Measurements from ENCODE around the gene CYB5A. TPM values are rescaled to one million over a fixed set of nuclear protein-coding genes. Genes with fewer than 3 reads are reported as not detected.

The CYB5A gene
- total RNA-seq, 1 experiment from 2014 or later = 42.4 TPM

GRCh38 chr18:74229891-74230290, 61.9 kb downstream of the CYB5A start:
- H3K9me3 ChIP-seq (replicated peaks) = no peaks in the 10 kb centered on the region
- H3K27ac ChIP-seq = no peak overlapping the region
- no peak overlapping the region for H3K4me3 ChIP-seq
- H3K27me3 ChIP-seq = no peaks in the 10 kb centered on the region
- H3K4me1 ChIP-seq = no peaks in the 10 kb centered on the region
- no peaks in the 10 kb centered on the region for H3K36me3 ChIP-seq
- DNase-seq = no peak

DNA sequence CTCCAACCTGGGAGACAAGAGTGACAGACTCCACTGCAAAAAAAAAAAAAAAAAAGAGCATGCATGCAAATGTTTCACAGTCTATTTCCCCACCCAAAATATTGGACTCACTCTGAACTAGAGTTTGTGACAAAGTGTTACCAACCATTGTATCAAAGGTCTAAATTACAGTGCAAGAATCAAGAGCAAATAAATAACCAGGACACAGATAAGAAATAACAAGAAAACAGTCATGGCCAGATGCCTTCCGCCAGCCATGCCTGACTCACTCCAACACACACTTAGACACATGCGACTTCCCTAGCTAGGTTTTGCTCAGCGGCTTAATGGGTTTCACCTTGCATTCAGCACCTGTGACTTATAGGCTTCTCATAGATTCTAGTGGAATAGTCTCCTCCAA, 62.8 kb downstream of the CYB5A start:
- Histone ChIP-seq H3K36me3 (no peaks in the 10 kb centered on the region), H3K4me3 (no peak overlapping the region), H3K27ac (no peak overlapping the region), H3K4me1 (no peaks in the 10 kb centered on the region), H3K27me3 (no peaks in the 10 kb centered on the region), H3K9me3 (replicated peaks) (no peaks in the 10 kb centered on the region)
- DNase-seq = no peak

DNA sequence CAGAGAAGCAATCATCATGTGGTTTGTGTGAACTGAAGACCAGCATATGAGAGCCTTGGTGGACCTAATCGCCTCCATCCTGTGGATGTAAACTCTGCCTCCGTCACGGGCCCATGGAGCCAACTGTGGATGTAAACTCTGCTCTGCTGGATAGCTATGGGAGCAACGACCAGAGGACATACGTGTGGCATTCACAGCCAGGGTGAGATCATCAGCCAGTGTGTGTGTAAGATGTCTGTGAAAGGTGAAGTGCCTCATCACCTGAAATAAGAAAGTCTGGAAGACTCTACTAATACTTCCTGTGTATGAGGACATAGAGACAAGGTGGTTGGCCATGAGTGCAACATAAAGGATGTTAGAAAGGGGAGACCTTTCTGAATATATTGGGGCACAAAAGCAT, 63.5 kb downstream of the CYB5A start:
- H3K27me3 ChIP-seq = no peaks in the 10 kb centered on the region
- H3K9me3 ChIP-seq (replicated peaks) = no peaks in the 10 kb centered on the region
- no peak overlapping the region for H3K4me3 ChIP-seq
- no peak for DNase-seq
- H3K4me1 ChIP-seq = no peaks in the 10 kb centered on the region
- H3K36me3 ChIP-seq = no peaks in the 10 kb centered on the region
- H3K27ac ChIP-seq = no peak overlapping the region

DNA sequence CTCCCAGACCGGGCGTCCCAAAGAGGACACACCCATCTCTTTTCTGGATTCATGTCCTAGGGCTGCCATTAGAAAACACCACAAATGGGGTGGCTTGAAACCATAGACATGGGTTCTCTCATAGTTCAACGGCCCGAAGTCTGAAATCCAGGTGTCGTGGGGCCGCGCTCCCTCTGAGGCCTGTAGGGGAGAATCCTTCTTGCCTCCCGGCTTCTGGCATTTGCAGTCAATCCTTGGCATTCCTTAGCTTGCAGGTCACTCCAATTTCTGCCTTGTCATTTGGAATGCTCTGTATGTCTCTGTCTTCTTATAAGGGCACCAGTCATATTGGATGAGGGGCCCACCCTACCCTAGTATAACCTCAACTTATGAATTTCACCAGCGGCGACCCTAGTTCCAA, 65.1 kb downstream of the CYB5A start:
- H3K4me1 ChIP-seq = no peaks in the 10 kb centered on the region
- no peaks in the 10 kb centered on the region for H3K27me3 ChIP-seq

DNA sequence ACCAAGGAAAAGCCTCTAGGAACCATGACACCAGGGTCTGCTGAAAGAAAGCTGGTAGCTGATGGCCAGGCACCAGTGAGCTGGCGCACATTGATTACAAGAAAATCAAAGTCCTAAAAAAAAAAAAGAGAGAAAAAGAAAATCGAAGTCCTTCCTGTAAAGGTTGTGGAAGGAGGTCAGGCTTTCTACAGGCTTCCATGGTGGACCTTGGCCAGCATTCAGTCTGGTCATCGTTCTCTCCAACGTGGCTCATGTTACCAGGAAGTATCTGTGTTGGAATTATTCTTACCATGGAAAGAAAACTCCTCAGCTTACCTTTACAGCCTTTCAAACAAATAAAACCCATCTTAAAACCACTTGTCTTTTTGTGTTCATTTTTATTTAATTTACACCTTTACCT, 65.6 kb downstream of the CYB5A start:
- DNase-seq = no peak
- Histone ChIP-seq H3K4me1 (no peaks in the 10 kb centered on the region), H3K27ac (no peak overlapping the region), H3K27me3 (no peaks in the 10 kb centered on the region), H3K9me3 (replicated peaks) (no peaks in the 10 kb centered on the region), H3K4me3 (no peak overlapping the region), H3K36me3 (no peaks in the 10 kb centered on the region)

More for the DNA sequence above, 65.1 kb downstream of the CYB5A start:
- no peak for DNase-seq
- Histone ChIP-seq H3K36me3 (no peaks in the 10 kb centered on the region), H3K27ac (no peak overlapping the region), H3K9me3 (replicated peaks) (no peaks in the 10 kb centered on the region), H3K4me3 (no peak overlapping the region)

- no peak for DNase-seq
- no peaks in the 10 kb centered on the region for H3K36me3 ChIP-seq
- no peak overlapping the region for H3K4me3 ChIP-seq
- no peaks in the 10 kb centered on the region for H3K9me3 ChIP-seq (replicated peaks)
- no peaks in the 10 kb centered on the region for H3K4me1 ChIP-seq
- H3K27ac ChIP-seq = no peak overlapping the region
- H3K27me3 ChIP-seq = no peaks in the 10 kb centered on the region
Measured at GRCh38 chr18:74225193-74225840, 66.4 kb downstream of the CYB5A start.

DNA sequence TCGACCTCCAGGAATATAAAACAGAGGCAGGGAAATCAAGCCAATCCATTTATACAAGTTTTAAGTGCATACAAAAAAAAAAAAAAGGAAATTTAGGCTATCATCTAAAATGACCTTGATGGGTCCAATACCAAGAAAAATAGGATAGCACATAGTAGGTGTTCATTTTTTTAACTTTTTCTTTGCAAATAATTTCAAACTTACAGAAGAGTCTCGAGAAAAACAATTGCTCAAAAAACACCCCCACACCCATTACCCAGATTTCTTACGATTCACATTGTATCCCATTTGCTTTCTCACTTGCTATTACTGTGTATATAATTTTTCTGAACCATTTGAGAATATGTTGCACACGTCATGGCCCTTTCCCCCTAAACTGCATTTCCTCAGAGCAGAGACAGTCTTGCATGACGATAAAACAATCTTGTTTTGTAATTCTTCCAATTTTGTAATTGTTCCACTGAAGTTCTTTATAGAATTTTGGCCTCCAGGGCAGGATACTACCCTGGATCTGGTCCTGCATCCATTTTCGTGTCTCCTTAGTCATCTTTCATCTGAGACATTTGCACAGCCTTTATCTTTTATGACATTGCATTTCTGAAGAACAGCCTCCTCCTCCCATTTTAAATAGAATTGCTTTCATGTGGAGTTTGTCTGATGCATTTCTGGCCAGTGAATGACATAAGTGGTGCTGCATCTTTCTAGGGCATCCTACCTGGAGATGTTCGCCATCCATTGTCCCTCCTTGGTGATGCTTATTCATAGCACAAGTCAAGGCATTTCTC, 68.9 kb downstream of the CYB5A start:
- Histone ChIP-seq H3K27me3 (no peaks in the 10 kb centered on the region), H3K4me3 (no peak overlapping the region), H3K36me3 (no peaks in the 10 kb centered on the region), H3K4me1 (no peaks in the 10 kb centered on the region), H3K27ac (no peak overlapping the region), H3K9me3 (replicated peaks) (no peaks in the 10 kb centered on the region)
- no peak for DNase-seq

- Histone ChIP-seq H3K9me3 (replicated peaks) (no peaks in the 10 kb centered on the region), H3K27me3 (no peaks in the 10 kb centered on the region), H3K4me1 (no peaks in the 10 kb centered on the region), H3K4me3 (no peak overlapping the region), H3K27ac (no peak overlapping the region), H3K36me3 (no peaks in the 10 kb centered on the region)
- no peak for DNase-seq
Measured at GRCh38 chr18:74221081-74221480, 70.7 kb downstream of the CYB5A start.

DNA sequence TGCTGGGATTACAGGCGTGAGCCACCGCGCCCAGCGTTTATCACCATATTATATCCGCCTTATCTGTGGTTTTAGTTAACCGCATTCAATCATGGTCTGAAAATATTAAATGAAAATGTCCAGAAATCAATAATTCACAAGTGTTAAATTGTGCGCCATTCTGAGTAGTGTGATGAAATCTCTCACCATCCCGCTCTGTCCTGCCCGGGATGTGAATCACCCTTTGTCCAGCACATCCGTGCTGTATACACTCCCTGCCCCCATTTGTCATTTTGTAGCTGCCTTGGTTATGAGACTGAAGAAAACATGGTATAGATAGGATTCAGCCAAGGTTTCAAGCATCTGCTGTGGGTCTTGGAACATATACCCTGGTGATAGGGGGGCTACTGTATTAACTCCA, 72.7 kb downstream of the CYB5A start:
- Histone ChIP-seq H3K36me3 (no peaks in the 10 kb centered on the region), H3K27me3 (no peaks in the 10 kb centered on the region), H3K4me3 (no peak overlapping the region), H3K27ac (no peak overlapping the region), H3K9me3 (replicated peaks) (no peaks in the 10 kb centered on the region), H3K4me1 (no peaks in the 10 kb centered on the region)
- DNase-seq = no peak

- H3K9me3 ChIP-seq (replicated peaks) = no peaks in the 10 kb centered on the region
- no peak overlapping the region for H3K4me3 ChIP-seq
- no peak overlapping the region for H3K27ac ChIP-seq
- H3K4me1 ChIP-seq = no peaks in the 10 kb centered on the region
- DNase-seq = no peak
- no peaks in the 10 kb centered on the region for H3K36me3 ChIP-seq
- H3K27me3 ChIP-seq = no peaks in the 10 kb centered on the region
Measured at GRCh38 chr18:74217476-74218143, 74.2 kb downstream of the CYB5A start.

DNA sequence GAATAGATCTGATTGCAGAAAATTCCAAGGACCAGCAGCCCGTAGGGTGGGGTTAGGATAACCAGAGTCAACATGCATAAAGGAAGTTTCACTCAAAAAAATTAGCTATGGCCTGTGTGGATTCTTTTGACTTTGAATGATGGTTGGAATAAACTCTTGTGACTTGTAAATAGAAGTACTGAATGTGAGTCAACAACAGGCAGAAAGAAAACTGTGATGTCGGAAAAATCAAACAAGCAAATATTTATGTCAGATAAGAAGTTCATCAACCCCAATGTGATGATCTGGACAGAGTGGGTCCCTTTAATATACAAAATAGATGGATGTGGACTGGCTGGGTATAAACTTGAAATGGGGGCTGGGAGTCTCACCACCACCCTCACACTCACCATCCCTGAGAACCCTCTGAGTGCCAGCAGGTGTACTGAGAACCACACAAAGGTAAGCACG, 75.1 kb downstream of the CYB5A start:
- DNase-seq = no peak
- Histone ChIP-seq H3K9me3 (replicated peaks) (no peaks in the 10 kb centered on the region), H3K27me3 (no peaks in the 10 kb centered on the region), H3K36me3 (no peaks in the 10 kb centered on the region), H3K4me3 (no peak overlapping the region), H3K27ac (no peak overlapping the region), H3K4me1 (no peaks in the 10 kb centered on the region)

DNA sequence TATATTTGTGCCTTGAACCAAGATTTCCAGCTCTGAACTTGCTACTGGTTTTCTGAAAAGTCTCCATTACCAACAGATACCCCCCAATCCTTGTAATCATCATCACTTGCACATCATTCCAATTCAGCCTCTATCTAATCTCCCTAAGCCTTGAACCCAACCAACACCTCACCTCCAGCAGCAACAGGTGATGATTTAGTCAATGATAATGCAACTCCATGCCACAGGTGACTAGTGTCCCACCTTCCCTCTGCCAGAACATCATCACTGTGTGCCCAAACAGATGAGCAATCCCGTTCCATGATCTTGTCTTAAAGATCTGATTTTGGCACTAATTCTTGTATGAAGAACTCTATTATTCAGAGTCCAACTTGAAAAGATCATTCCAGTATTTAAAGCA, 75.9 kb downstream of the CYB5A start:
- Histone ChIP-seq H3K4me3 (no peak overlapping the region), H3K27ac (no peak overlapping the region), H3K27me3 (no peaks in the 10 kb centered on the region), H3K36me3 (no peaks in the 10 kb centered on the region), H3K4me1 (no peaks in the 10 kb centered on the region), H3K9me3 (replicated peaks) (no peaks in the 10 kb centered on the region)
- no peak for DNase-seq

DNA sequence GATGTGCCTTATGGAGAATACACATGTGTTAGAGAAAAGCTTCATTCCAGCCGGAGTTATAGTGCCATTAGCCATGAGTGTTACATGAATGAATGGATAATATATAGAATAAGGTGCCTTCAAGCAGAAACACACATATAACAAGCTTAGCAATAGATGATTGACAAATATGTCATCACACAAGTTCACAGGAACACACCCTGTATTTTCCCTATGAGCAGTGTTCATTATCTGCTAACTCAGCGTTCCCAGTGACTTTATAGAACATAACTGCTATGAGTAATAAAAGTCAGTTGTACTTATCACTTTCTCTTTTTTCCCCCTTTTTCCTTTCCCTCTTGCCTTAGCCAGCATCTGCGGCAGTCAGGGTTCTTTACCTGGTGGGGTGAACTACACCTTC, 78.3 kb downstream of the CYB5A start:
- H3K36me3 ChIP-seq = no peaks in the 10 kb centered on the region
- no peaks in the 10 kb centered on the region for H3K27me3 ChIP-seq
- no peaks in the 10 kb centered on the region for H3K9me3 ChIP-seq (replicated peaks)
- no peak overlapping the region for H3K4me3 ChIP-seq
- H3K4me1 ChIP-seq = no peaks in the 10 kb centered on the region
- no peak overlapping the region for H3K27ac ChIP-seq
- DNase-seq = no peak

- DNase-seq = no peak
- Histone ChIP-seq H3K4me3 (no peak overlapping the region), H3K27ac (no peak overlapping the region), H3K36me3 (no peaks in the 10 kb centered on the region), H3K9me3 (replicated peaks) (no peaks in the 10 kb centered on the region), H3K27me3 (no peaks in the 10 kb centered on the region), H3K4me1 (no peaks in the 10 kb centered on the region)
Measured at GRCh38 chr18:74204526-74205152, 87.1 kb downstream of the CYB5A start.

- Histone ChIP-seq H3K4me3 (no peak overlapping the region), H3K9me3 (replicated peaks) (no peaks in the 10 kb centered on the region), H3K27ac (no peak overlapping the region), H3K36me3 (no peaks in the 10 kb centered on the region), H3K27me3 (no peaks in the 10 kb centered on the region), H3K4me1 (no peaks in the 10 kb centered on the region)
- no peak for DNase-seq
Measured at GRCh38 chr18:74203811-74204210, 88.0 kb downstream of the CYB5A start.

Data from SJCRH30 (cell line).